Endodermal cell (in vitro differentiated cells): ENCODE results near the gene FIGLA. TPM values are rescaled to one million over a fixed set of nuclear protein-coding genes. Genes with fewer than 3 reads are reported as not detected.

Experiments
- DNase-seq: peaks from one replicate; pipeline ENCODE4 v3.0.0-alpha.2; 2017
- H3K27ac ChIP-seq: 2 replicates; pipeline ENCODE4 v1.5.1; 2013; ENCODE audit warnings: mild to moderate bottlenecking, low read depth, low read length, moderate library complexity
- H3K27me3 ChIP-seq: 2 replicates; pipeline ENCODE4 v1.6.1; 2013; ENCODE audit warnings: mild to moderate bottlenecking, low read length, moderate library complexity; ENCODE audit not compliant: insufficient read depth, control insufficient read depth, poor library complexity, severe bottlenecking
- H3K36me3 ChIP-seq: 2 replicates; pipeline ENCODE4 v1.7.0; 2013; ENCODE audit warnings: mild to moderate bottlenecking, low read length, moderate library complexity; ENCODE audit not compliant: control insufficient read depth, insufficient read depth
- H3K4me1 ChIP-seq: one replicate; pipeline ENCODE4 v1.7.0; 2013; ENCODE audit warnings: low read length; ENCODE audit not compliant: control insufficient read depth, insufficient read depth
- H3K4me3 ChIP-seq: 2 replicates; pipeline ENCODE4 v1.5.1; 2013; ENCODE audit warnings: mild to moderate bottlenecking, low read length, moderate library complexity
- H3K9ac ChIP-seq: 2 replicates; pipeline ENCODE4 v1.6.1; 2013; ENCODE audit warnings: mild to moderate bottlenecking, low read length, moderate library complexity; ENCODE audit not compliant: poor library complexity, severe bottlenecking; ENCODE audit errors: extremely low read depth
- H3K9me3 ChIP-seq: 2 replicates; pipeline ENCODE4 v1.6.1; 2013; ENCODE audit warnings: mild to moderate bottlenecking, low read length, moderate library complexity; ENCODE audit not compliant: control insufficient read depth
- H3K27ac Mint-ChIP-seq: 2 replicates; pipeline ENCODE4 v1.8.0; 2020; ENCODE audit warnings: mixed read lengths
- H3K27me3 Mint-ChIP-seq: 2 replicates; pipeline ENCODE4 v1.8.0; 2021; ENCODE audit warnings: mild to moderate bottlenecking, mixed read lengths; ENCODE audit not compliant: insufficient read depth
- H3K36me3 Mint-ChIP-seq: 2 replicates; pipeline ENCODE4 v1.8.0; 2020; ENCODE audit warnings: low read depth, mixed read lengths
- H3K4me1 Mint-ChIP-seq: 2 replicates; pipeline ENCODE4 v1.8.0; 2020; ENCODE audit warnings: mixed read lengths
- H3K4me3 Mint-ChIP-seq: 2 replicates; pipeline ENCODE4 v1.8.0; 2020; ENCODE audit warnings: mild to moderate bottlenecking, moderate library complexity, mixed read lengths
- H3K9me3 Mint-ChIP-seq: 2 replicates; pipeline ENCODE4 v1.8.0; 2020; ENCODE audit warnings: mild to moderate bottlenecking, mixed read lengths
- CTCF ChIP-seq: fragments of 200-600 bp; sonication (generic); conservative IDR thresholded peaks from 2 replicates; pipeline ENCODE4 v1.5.0; 2021; ENCODE audit warnings: antibody characterized with exemption, mild to moderate bottlenecking
- WGBS, 2 experiments: methylation state at CpG; one replicate each; pipeline versions ENCODE4 v1.1.5 to v1.1.7; 2013; ENCODE audit warnings: missing lambda C conversion rate in 2 of 2, mixed read lengths in 1 of 2; ENCODE audit not compliant: insufficient coverage in 1 of 2, insufficient read length in 1 of 2; 5-methylcytosine and 5-hydroxymethylcytosine counted together
- total RNA-seq, 2 donors: library from RNA; stranded (reverse); fragmentation: NEBNext Ultra II Directional in 1 of 2; extraction: Animal tissue kit (Norgen Biotek cat#: 25700) in 1 of 2; gene quantifications; 2 replicates in 1 of 2; 3 replicates in 1 of 2; pipeline ENCODE4 v1.2.1, GENCODE V29; 2021

The FIGLA gene
- total RNA-seq, 2 donors from 2014 or later, result not detected

GRCh38 chr2:70748002-70748784 is 42.2 kb downstream of the FIGLA start:
- peaks cover 13% of the 10 kb centered on the region for H3K4me1 Mint-ChIP-seq
- peak; percentile 70 for TF ChIP-seq CTCF
- no peaks in the 10 kb centered on the region for H3K9me3 ChIP-seq

GRCh38 chr2:70747284-70747683 is 43.2 kb downstream of the FIGLA start:
- Histone ChIP-seq H3K4me1 (no peaks in the 10 kb centered on the region), H3K27ac (no peak overlapping the region), H3K27me3 (no peaks in the 10 kb centered on the region), H3K4me3 (no peak overlapping the region), H3K9me3 (no peaks in the 10 kb centered on the region), H3K9ac (no peak overlapping the region), H3K36me3 (no peaks in the 10 kb centered on the region)
- H3K36me3 Mint-ChIP-seq, result no peaks in the 10 kb centered on the region
- H3K4me1 Mint-ChIP-seq, result peaks cover 13% of the 10 kb centered on the region
- peaks cover 19% of the 10 kb centered on the region for H3K27me3 Mint-ChIP-seq
- 92 to 93% methylated on average over 3 of the region's 3 CpGs for WGBS, 2 experiments
- H3K4me3 Mint-ChIP-seq, result no peak overlapping the region
- TF ChIP-seq CTCF, result no peak
- no peaks in the 10 kb centered on the region for H3K9me3 Mint-ChIP-seq
- DNase-seq, result no peak
- H3K27ac Mint-ChIP-seq, result no peak overlapping the region

More at GRCh38 chr2:70748002-70748784, 42.2 kb downstream of the FIGLA start:
- 50 to 53% methylated on average over 1 of the region's 1 CpG for WGBS, 2 experiments
- H3K9ac ChIP-seq, result no peak overlapping the region
- DNase-seq, result no peak
- H3K4me1 ChIP-seq, result no peaks in the 10 kb centered on the region
- no peaks in the 10 kb centered on the region for H3K36me3 ChIP-seq
- Mint-ChIP-seq H3K9me3 (no peaks in the 10 kb centered on the region), H3K36me3 (no peaks in the 10 kb centered on the region), H3K4me3 (no peak overlapping the region), H3K27me3 (peaks cover 19% of the 10 kb centered on the region), H3K27ac (no peak overlapping the region)
- H3K27me3 ChIP-seq, result peaks cover 6% of the 10 kb centered on the region
- H3K4me3 ChIP-seq, result no peak overlapping the region
- H3K27ac ChIP-seq, result no peak overlapping the region

GRCh38 chr2:70746094-70746974 is 44.1 kb downstream of the FIGLA start:
- peaks cover 11% of the 10 kb centered on the region for H3K4me1 Mint-ChIP-seq
- H3K27ac Mint-ChIP-seq, result no peak overlapping the region
- H3K4me1 ChIP-seq, result no peaks in the 10 kb centered on the region

More at GRCh38 chr2:70746094-70746974, 44.1 kb downstream of the FIGLA start:
- no peaks in the 10 kb centered on the region for H3K9me3 ChIP-seq
- H3K9ac ChIP-seq, result no peak overlapping the region
- WGBS, 2 experiments, result 22 to 88% methylated on average over 1 to 5 of the region's 5 CpGs
- H3K36me3 ChIP-seq, result no peaks in the 10 kb centered on the region
- Mint-ChIP-seq H3K27me3 (peaks cover 12% of the 10 kb centered on the region), H3K36me3 (no peaks in the 10 kb centered on the region), H3K9me3 (no peaks in the 10 kb centered on the region), H3K4me3 (no peak overlapping the region)
- no peaks in the 10 kb centered on the region for H3K27me3 ChIP-seq
- DNase-seq, result no peak
- TF ChIP-seq CTCF, result no peak
- peak overlapping the region; percentile 75 for H3K27ac ChIP-seq
- no peak overlapping the region for H3K4me3 ChIP-seq
